IMR-90 (cell line): Measurements from ENCODE around the gene ZNF622. TPM values are rescaled to one million over a fixed set of nuclear protein-coding genes. Genes with fewer than 3 reads are reported as not detected.

ENCODE experiments used
- ATAC-seq: fragments of 200-7000 bp; cut with Tn5 transposase; 2 replicates; pipeline ENCODE4 v1.9.1; 2020; ENCODE audit warnings: low read depth, mild to moderate bottlenecking, moderate library complexity
- BruUV-seq: library from RNA; stranded (reverse); fragments of 400-500 nt; replicated peaks from 2 replicates; lab custom pipeline; 2021; lab: Mats Ljungman, UMichigan
- CTCF ChIA-PET: fragments of 300-600 bp; formaldehyde crosslinking; extraction: SDS; loops from one replicate; lab custom pipeline; 2021; ENCODE audit warnings: antibody characterized with exemption; lab: Yijun Ruan, JAX
- POLR2A ChIA-PET: fragments of 300-600 bp; sonication (Branson Sonifier 250); formaldehyde crosslinking; loops from one replicate; lab custom pipeline; 2022; ENCODE audit warnings: antibody characterized with exemption; ENCODE audit not compliant: unreplicated experiment; lab: Charles Lee
- DNase-seq: peaks from one replicate; pipeline ENCODE4 v3.0.0; 2013
- H2AFZ ChIP-seq: replicated peaks from 2 replicates; pipeline ENCODE3; 2013; ENCODE audit warnings: low read length, mild to moderate bottlenecking; ENCODE audit not compliant: poor library complexity
- H2AK5ac ChIP-seq: 2 replicates; pipeline ENCODE4 v1.6.1; 2013; ENCODE audit warnings: low read depth, low read length, inconsistent platforms
- H2AK9ac ChIP-seq: replicated peaks from 2 replicates; pipeline ENCODE3; 2013; ENCODE audit warnings: mild to moderate bottlenecking, low read depth, low read length, moderate library complexity; ENCODE audit not compliant: poor library complexity
- H2BK120ac ChIP-seq: 2 replicates; pipeline ENCODE4 v1.6.1; 2013; ENCODE audit warnings: low read depth, low read length, inconsistent platforms
- H2BK15ac ChIP-seq: 3 replicates; pipeline ENCODE4 v1.6.1; 2013; ENCODE audit warnings: low read depth, low read length, inconsistent platforms
- H2BK20ac ChIP-seq: 2 replicates; pipeline ENCODE4 v1.6.1; 2013; ENCODE audit warnings: low read depth, mild to moderate bottlenecking, inconsistent platforms, low read length, moderate library complexity
- H2BK5ac ChIP-seq: 2 replicates; pipeline ENCODE4 v1.6.1; 2013; ENCODE audit warnings: mild to moderate bottlenecking, low read depth, low read length, inconsistent platforms; ENCODE audit not compliant: poor library complexity, severe bottlenecking
- H3K14ac ChIP-seq: replicated peaks from 2 replicates; pipeline ENCODE4 v1.6.1; 2013; ENCODE audit warnings: low read depth, low read length, inconsistent platforms
- H3K18ac ChIP-seq: 2 replicates; pipeline ENCODE4 v1.6.1; 2013; ENCODE audit warnings: low read depth, low read length, control low read depth
- H3K23ac ChIP-seq: 2 replicates; pipeline ENCODE4 v1.6.1; 2013; ENCODE audit warnings: low read depth, low read length, inconsistent platforms
- H3K27ac ChIP-seq: 2 replicates; pipeline ENCODE4 v1.5.1; 2013; ENCODE audit warnings: mild to moderate bottlenecking, control low read depth, low read length; ENCODE audit not compliant: insufficient read depth
- H3K27me3 ChIP-seq: 2 replicates; pipeline ENCODE4 v1.6.1; 2013; ENCODE audit warnings: low read length; ENCODE audit not compliant: control insufficient read depth, insufficient read depth
- H3K36me3 ChIP-seq: 2 replicates; pipeline ENCODE4 v1.6.1; 2013; ENCODE audit warnings: low read length, mixed read lengths; ENCODE audit not compliant: control insufficient read depth, insufficient read depth
- H3K4ac ChIP-seq: 2 replicates; pipeline ENCODE4 v1.6.1; 2013; ENCODE audit warnings: low read depth, low read length, inconsistent platforms
- H3K4me1 ChIP-seq: 2 replicates; pipeline ENCODE4 v1.6.1; 2013; ENCODE audit warnings: low read length, mixed read lengths; ENCODE audit not compliant: control insufficient read depth, insufficient read depth
- H3K4me2 ChIP-seq: 2 replicates; pipeline ENCODE4 v1.6.1; 2013; ENCODE audit warnings: low read depth, mild to moderate bottlenecking, control low read depth, low read length, moderate library complexity
- H3K4me3 ChIP-seq: 2 replicates; pipeline ENCODE4 v1.5.1; 2013; ENCODE audit warnings: low read depth, mild to moderate bottlenecking, control low read depth, low read length, moderate library complexity; ENCODE audit not compliant: insufficient read depth
- H3K56ac ChIP-seq: 2 replicates; pipeline ENCODE4 v1.6.1; 2013; ENCODE audit warnings: low read length, inconsistent platforms; ENCODE audit not compliant: insufficient read depth; ENCODE audit errors: extremely low read depth
- H3K79me1 ChIP-seq, 2 experiments: 2 replicates each; pipeline ENCODE4 v1.6.1; 2013; ENCODE audit warnings: low read length in 2 of 2, inconsistent platforms in 1 of 2, low read depth in 1 of 2
- H3K9ac ChIP-seq: 2 replicates; pipeline ENCODE4 v1.6.1; 2013; ENCODE audit warnings: low read depth, low read length, control low read depth
- H3K9me1 ChIP-seq: 2 replicates; pipeline ENCODE4 v1.6.1; 2013; ENCODE audit warnings: low read length, inconsistent platforms; ENCODE audit not compliant: insufficient read depth
- H3K9me3 ChIP-seq: 2 replicates; pipeline ENCODE4 v1.6.1; 2013; ENCODE audit warnings: low read length; ENCODE audit not compliant: control insufficient read depth, insufficient read depth
- H4K20me1 ChIP-seq: 2 replicates; pipeline ENCODE4 v1.6.1; 2013; ENCODE audit warnings: low read length, inconsistent platforms; ENCODE audit not compliant: insufficient read depth
- H4K5ac ChIP-seq: 2 replicates; pipeline ENCODE4 v1.6.1; 2013; ENCODE audit warnings: mild to moderate bottlenecking, low read depth, low read length, control low read depth
- H4K8ac ChIP-seq, 2 experiments: 2 replicates each; pipeline ENCODE4 v1.6.1; 2013; ENCODE audit warnings: low read depth in 2 of 2, low read length in 2 of 2, control low read depth in 1 of 2, inconsistent platforms in 1 of 2
- H4K91ac ChIP-seq: 2 replicates; pipeline ENCODE4 v1.6.1; 2013; ENCODE audit warnings: low read depth, low read length, inconsistent platforms; ENCODE audit not compliant: insufficient read depth
- CHD1 ChIP-seq: IDR thresholded peaks from 2 replicates; pipeline ENCODE4 v1.6.1; 2012; ENCODE audit warnings: low read depth, low read length, improper control_type of control experiment
- MAZ ChIP-seq: IDR thresholded peaks from 2 replicates; pipeline ENCODE4 v1.6.1; 2012; ENCODE audit warnings: low read depth, mild to moderate bottlenecking, low read length, improper control_type of control experiment, moderate library complexity, borderline replicate concordance
- MXI1 ChIP-seq: IDR thresholded peaks from 2 replicates; pipeline ENCODE4 v1.6.1; 2012; ENCODE audit warnings: low read depth, mild to moderate bottlenecking, low read length, moderate library complexity, borderline replicate concordance
- NFE2L2 ChIP-seq: fragments of 150-350 bp; IDR thresholded peaks from 2 replicates; pipeline ENCODE4 v1.6.1; 2016; ENCODE audit warnings: low read depth, mild to moderate bottlenecking, low read length
- RAD21 ChIP-seq: IDR thresholded peaks from 2 replicates; pipeline ENCODE4 v1.6.1; 2012; ENCODE audit warnings: low read length, improper control_type of control experiment
- RFX5 ChIP-seq: IDR thresholded peaks from 2 replicates; pipeline ENCODE4 v1.8.0; 2012; ENCODE audit warnings: low read depth, mild to moderate bottlenecking, low read length, moderate library complexity
- SMC3 ChIP-seq: fragments of 150-350 bp; IDR thresholded peaks from 2 replicates; pipeline ENCODE4 v1.6.1; 2016; ENCODE audit warnings: low read depth, mild to moderate bottlenecking, antibody characterized with exemption, low read length, moderate library complexity
- dilution Hi-C: fragments of 300-500 bp; cut with HindIII; formaldehyde crosslinking; loops from one replicate; pipeline ENCODE4 v1.14.3; 2018; ENCODE audit warnings: low sequenced_read_pairs; ENCODE audit not compliant: unreplicated experiment
- in situ Hi-C: fragments of 300-500 bp; cut with MboI; formaldehyde crosslinking; loops from 3 replicates; pipeline ENCODE4 v1.14.3; 2019; ENCODE audit warnings: low sequenced_read_pairs, inconsistent platforms, mixed read lengths
- intact Hi-C: fragments of 100-400 bp; cut with micrococcal nuclease; formaldehyde crosslinking; loops from 2 replicates; pipeline ENCODE4 v1.10.0; 2022
- polyA plus RNA-seq, 3 experiments: library from polyadenylated mRNA; depleted of rRNA; stranded (reverse); fragments of >200 nt; gene quantifications; 2 replicates each; pipeline ENCODE4 v1.2.3, GENCODE V29; 2012; ENCODE audit warnings: low replicate concordance in 1 of 3
- total RNA-seq: library from RNA; depleted of rRNA; stranded (reverse); fragments of >200 nt; gene quantifications from 2 replicates; pipeline ENCODE4 v1.2.3, GENCODE V29; 2012
- TF ChIP-seq, protein P1 (sequence below): fragments of 150-350 bp; IDR thresholded peaks from 2 replicates; pipeline ENCODE4 v1.6.1; 2017; ENCODE audit warnings: mild to moderate bottlenecking, antibody characterized with exemption, low read length, low read depth
- TF ChIP-seq, protein P2 (sequence below): conservative IDR thresholded peaks from 2 replicates; pipeline ENCODE4 v1.5.1; 2012; ENCODE audit warnings: mild to moderate bottlenecking, low read depth, low read length, improper control_type of control experiment
- TF ChIP-seq, protein P3 (sequence below): fragments of 150-350 bp; IDR thresholded peaks from 2 replicates; pipeline ENCODE4 v1.6.1; 2016; ENCODE audit warnings: low read depth, mild to moderate bottlenecking, low read length, moderate library complexity, borderline replicate concordance

The ZNF622 gene
- total and polyA plus RNA-seq, 2 of the 4 experiments (the other 2 are of a cell fraction) = 19.5 to 49.3 TPM

DNA sequence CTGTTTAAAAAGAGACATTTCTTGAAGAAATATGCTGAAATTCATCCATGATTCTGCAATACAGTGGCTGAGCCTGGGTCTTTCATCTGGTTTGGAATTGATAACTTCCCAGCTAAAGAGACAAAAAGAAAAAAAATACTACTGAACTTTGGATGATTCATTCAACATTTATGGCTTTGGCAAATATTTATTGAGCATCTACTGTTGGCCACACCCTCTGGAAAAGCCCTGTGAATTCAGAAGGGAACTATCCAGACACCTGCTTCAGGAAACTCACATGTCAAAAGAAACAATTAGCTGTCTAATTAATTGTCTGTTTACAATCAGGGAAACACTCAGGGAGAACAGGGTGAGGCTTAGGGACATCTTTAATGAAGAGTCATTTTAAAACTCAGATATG lies 17.8 kb upstream of the ZNF622 start:
- TF ChIP-seq MXI1 (no peak), RAD21 (no peak), NFE2L2 (no peak), MAZ (no peak), RFX5 (no peak), SMC3 (no peak), CHD1 (no peak)
- TF ChIP-seq, protein P1, sequence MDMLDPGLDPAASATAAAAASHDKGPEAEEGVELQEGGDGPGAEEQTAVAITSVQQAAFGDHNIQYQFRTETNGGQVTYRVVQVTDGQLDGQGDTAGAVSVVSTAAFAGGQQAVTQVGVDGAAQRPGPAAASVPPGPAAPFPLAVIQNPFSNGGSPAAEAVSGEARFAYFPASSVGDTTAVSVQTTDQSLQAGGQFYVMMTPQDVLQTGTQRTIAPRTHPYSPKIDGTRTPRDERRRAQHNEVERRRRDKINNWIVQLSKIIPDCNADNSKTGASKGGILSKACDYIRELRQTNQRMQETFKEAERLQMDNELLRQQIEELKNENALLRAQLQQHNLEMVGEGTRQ = no peak
- TF ChIP-seq, protein P2, sequence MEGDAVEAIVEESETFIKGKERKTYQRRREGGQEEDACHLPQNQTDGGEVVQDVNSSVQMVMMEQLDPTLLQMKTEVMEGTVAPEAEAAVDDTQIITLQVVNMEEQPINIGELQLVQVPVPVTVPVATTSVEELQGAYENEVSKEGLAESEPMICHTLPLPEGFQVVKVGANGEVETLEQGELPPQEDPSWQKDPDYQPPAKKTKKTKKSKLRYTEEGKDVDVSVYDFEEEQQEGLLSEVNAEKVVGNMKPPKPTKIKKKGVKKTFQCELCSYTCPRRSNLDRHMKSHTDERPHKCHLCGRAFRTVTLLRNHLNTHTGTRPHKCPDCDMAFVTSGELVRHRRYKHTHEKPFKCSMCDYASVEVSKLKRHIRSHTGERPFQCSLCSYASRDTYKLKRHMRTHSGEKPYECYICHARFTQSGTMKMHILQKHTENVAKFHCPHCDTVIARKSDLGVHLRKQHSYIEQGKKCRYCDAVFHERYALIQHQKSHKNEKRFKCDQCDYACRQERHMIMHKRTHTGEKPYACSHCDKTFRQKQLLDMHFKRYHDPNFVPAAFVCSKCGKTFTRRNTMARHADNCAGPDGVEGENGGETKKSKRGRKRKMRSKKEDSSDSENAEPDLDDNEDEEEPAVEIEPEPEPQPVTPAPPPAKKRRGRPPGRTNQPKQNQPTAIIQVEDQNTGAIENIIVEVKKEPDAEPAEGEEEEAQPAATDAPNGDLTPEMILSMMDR = no peak
- TF ChIP-seq, protein P3, sequence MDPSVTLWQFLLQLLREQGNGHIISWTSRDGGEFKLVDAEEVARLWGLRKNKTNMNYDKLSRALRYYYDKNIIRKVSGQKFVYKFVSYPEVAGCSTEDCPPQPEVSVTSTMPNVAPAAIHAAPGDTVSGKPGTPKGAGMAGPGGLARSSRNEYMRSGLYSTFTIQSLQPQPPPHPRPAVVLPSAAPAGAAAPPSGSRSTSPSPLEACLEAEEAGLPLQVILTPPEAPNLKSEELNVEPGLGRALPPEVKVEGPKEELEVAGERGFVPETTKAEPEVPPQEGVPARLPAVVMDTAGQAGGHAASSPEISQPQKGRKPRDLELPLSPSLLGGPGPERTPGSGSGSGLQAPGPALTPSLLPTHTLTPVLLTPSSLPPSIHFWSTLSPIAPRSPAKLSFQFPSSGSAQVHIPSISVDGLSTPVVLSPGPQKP = no peak
- H2BK5ac ChIP-seq = no peak overlapping the region
- H3K23ac ChIP-seq = no peak overlapping the region
- no peak overlapping the region for H2BK15ac ChIP-seq
- ChIA-PET POLR2A (no interaction called here), CTCF (interaction anchor here (1.9 kb wide), 1 partner anchor 67 kb away, joined by 4 read pairs; no protein-coding TSS in a partner anchor)
- dilution Hi-C loops (no loop called here), in situ Hi-C loops (loop anchor here (10.0 to 25.0 kb wide), 2 partner anchors 181 to 1829 kb away; no protein-coding TSS in a partner anchor), intact Hi-C loops (loop anchor here (10.0 kb wide), 1 partner anchor 1831 kb away; no protein-coding TSS in a partner anchor)
- no peak overlapping the region for H4K8ac ChIP-seq
- no peaks in the 10 kb centered on the region for H3K9me1 ChIP-seq
- no peak overlapping the region for H3K14ac ChIP-seq
- peaks cover 30% of the 10 kb centered on the region for H3K27me3 ChIP-seq
- no peaks in the 10 kb centered on the region for H3K4me1 ChIP-seq
- no peaks in the 10 kb centered on the region for H3K9me3 ChIP-seq
- H4K91ac ChIP-seq = no peak overlapping the region
- H2BK120ac ChIP-seq = no peak overlapping the region
- H3K4me2 ChIP-seq = no peak overlapping the region
- H3K4ac ChIP-seq = no peak overlapping the region
- H4K5ac ChIP-seq = no peak overlapping the region
- no peak overlapping the region for H3K4me3 ChIP-seq
- no peak overlapping the region for H3K27ac ChIP-seq
- H3K56ac ChIP-seq = no peak overlapping the region
- no peak overlapping the region for H2AFZ ChIP-seq
- no peak overlapping the region for H2BK20ac ChIP-seq
- BruUV-seq = no TSS peak
- ATAC-seq (no peak), DNase-seq (no peak)
- no peaks in the 10 kb centered on the region for H4K20me1 ChIP-seq
- no peak overlapping the region for H3K9ac ChIP-seq
- no peak overlapping the region for H3K18ac ChIP-seq
- no peak overlapping the region for H2AK9ac ChIP-seq
- H2AK5ac ChIP-seq = no peak overlapping the region
- no peaks in the 10 kb centered on the region for H3K79me1 ChIP-seq
- no peaks in the 10 kb centered on the region for H3K36me3 ChIP-seq
